Astrocyte (in vitro differentiated cells and primary cell): Measurements from ENCODE around the gene ATG7. TPM values are rescaled to one million over a fixed set of nuclear protein-coding genes. Genes with fewer than 3 reads are reported as not detected.

ENCODE experiments used
- DNase-seq: peaks from one replicate; pipeline ENCODE4 v3.0.0-alpha.2; 2010; ENCODE audit warnings: low read depth
- FAIRE-seq: peaks from 2 replicates; lab custom pipeline; 2011; peaks lifted over from hg19 to GRCh38; lab: Jason Lieb, UNC
- H2AFZ ChIP-seq: 2 replicates; pipeline ENCODE4 v1.6.0; 2012; ENCODE audit warnings: low read depth, low read length, inconsistent platforms
- H3K27ac ChIP-seq: 2 replicates; pipeline ENCODE4 v1.5.1; 2011; ENCODE audit warnings: low read depth, low read length, inconsistent platforms
- H3K27me3 ChIP-seq: 2 replicates; pipeline ENCODE4 v1.6.0; 2011; ENCODE audit warnings: low read length, inconsistent platforms; ENCODE audit not compliant: insufficient read depth
- H3K36me3 ChIP-seq: 2 replicates; pipeline ENCODE4 v1.5.1; 2011; ENCODE audit warnings: low read length, inconsistent platforms; ENCODE audit not compliant: insufficient read depth
- H3K4me1 ChIP-seq: 2 replicates; pipeline ENCODE4 v1.5.1; 2011; ENCODE audit warnings: low read length, inconsistent platforms; ENCODE audit not compliant: insufficient read depth
- H3K4me2 ChIP-seq: 2 replicates; pipeline ENCODE4 v1.6.0; 2012; ENCODE audit warnings: low read length, inconsistent platforms
- H3K4me3 ChIP-seq: 2 replicates; pipeline ENCODE4 v1.5.1; 2011; ENCODE audit warnings: low read depth, mild to moderate bottlenecking, low read length, inconsistent platforms; ENCODE audit not compliant: insufficient read depth
- H3K79me2 ChIP-seq: 2 replicates; pipeline ENCODE4 v1.6.0; 2012; ENCODE audit warnings: mild to moderate bottlenecking, low read length, inconsistent platforms; ENCODE audit not compliant: insufficient read depth
- H3K9ac ChIP-seq: 2 replicates; pipeline ENCODE4 v1.6.0; 2012; ENCODE audit warnings: mild to moderate bottlenecking, low read length, inconsistent platforms
- H3K9me3 ChIP-seq: 2 replicates; pipeline ENCODE4 v1.5.1; 2012; ENCODE audit warnings: low read depth, mild to moderate bottlenecking, low read length, inconsistent platforms; ENCODE audit not compliant: insufficient read depth
- H4K20me1 ChIP-seq: 2 replicates; pipeline ENCODE4 v1.6.0; 2012; ENCODE audit warnings: low read length, inconsistent platforms; ENCODE audit not compliant: insufficient read depth
- H3K27ac Mint-ChIP-seq: one replicate; pipeline ENCODE4 v1.8.0; 2021; ENCODE audit warnings: mild to moderate bottlenecking, mixed read lengths; ENCODE audit not compliant: unreplicated experiment
- H3K27me3 Mint-ChIP-seq: one replicate; pipeline ENCODE4 v1.8.0; 2021; ENCODE audit warnings: low read depth, mixed read lengths; ENCODE audit not compliant: unreplicated experiment
- H3K36me3 Mint-ChIP-seq: one replicate; pipeline ENCODE4 v1.8.0; 2021; ENCODE audit warnings: low read depth, mixed read lengths; ENCODE audit not compliant: unreplicated experiment
- H3K4me1 Mint-ChIP-seq: one replicate; pipeline ENCODE4 v1.8.0; 2021; ENCODE audit warnings: low read depth, mixed read lengths; ENCODE audit not compliant: unreplicated experiment
- H3K4me3 Mint-ChIP-seq: one replicate; pipeline ENCODE4 v1.8.0; 2021; ENCODE audit warnings: mild to moderate bottlenecking, moderate library complexity, mixed read lengths; ENCODE audit not compliant: unreplicated experiment
- H3K9me3 Mint-ChIP-seq: one replicate; pipeline ENCODE4 v1.8.0; 2021; ENCODE audit warnings: mild to moderate bottlenecking, mixed read lengths; ENCODE audit not compliant: unreplicated experiment
- EZH2 ChIP-seq: IDR thresholded peaks from 2 replicates; pipeline ENCODE4 v1.6.1; 2012; ENCODE audit warnings: mild to moderate bottlenecking, low read length, inconsistent platforms; ENCODE audit not compliant: insufficient read depth
- total RNA-seq: library from RNA; stranded (reverse); gene quantifications from 2 replicates; pipeline ENCODE4 v1.2.1, GENCODE V29; 2021
- TF ChIP-seq, protein P1 (sequence below): IDR thresholded peaks from 2 replicates; pipeline ENCODE4 v1.5.1; 2011; ENCODE audit warnings: low read depth, mild to moderate bottlenecking, inconsistent platforms, low read length, moderate library complexity; ENCODE audit not compliant: insufficient read depth

ATG7 gene
- total RNA-seq, 1 donor from 2014 or later = 29.5 TPM

DNA sequence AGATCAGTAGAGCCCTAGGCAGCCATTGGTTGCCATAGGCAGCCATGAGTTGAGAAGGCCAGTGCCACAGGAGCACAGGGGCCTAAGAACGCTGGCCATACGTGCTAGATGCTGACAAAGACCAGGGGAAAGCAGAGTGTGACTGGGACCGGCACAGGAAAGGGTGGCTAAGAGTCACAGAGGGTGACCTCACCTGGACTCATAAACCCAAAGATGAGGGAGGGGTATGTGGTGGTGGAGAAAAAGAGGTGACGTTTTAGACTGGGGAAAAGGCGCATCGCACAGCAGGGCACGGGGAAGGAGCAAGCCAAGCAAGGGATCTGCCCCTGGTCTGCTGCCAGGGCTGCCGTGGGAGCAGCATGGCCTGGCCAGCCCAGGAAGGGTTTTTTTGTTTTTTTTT, 249.0 kb downstream of the ATG7 start:
- H3K79me2 ChIP-seq = no peaks in the 10 kb centered on the region
- TF ChIP-seq EZH2 = no peak
- TF ChIP-seq, protein P1, sequence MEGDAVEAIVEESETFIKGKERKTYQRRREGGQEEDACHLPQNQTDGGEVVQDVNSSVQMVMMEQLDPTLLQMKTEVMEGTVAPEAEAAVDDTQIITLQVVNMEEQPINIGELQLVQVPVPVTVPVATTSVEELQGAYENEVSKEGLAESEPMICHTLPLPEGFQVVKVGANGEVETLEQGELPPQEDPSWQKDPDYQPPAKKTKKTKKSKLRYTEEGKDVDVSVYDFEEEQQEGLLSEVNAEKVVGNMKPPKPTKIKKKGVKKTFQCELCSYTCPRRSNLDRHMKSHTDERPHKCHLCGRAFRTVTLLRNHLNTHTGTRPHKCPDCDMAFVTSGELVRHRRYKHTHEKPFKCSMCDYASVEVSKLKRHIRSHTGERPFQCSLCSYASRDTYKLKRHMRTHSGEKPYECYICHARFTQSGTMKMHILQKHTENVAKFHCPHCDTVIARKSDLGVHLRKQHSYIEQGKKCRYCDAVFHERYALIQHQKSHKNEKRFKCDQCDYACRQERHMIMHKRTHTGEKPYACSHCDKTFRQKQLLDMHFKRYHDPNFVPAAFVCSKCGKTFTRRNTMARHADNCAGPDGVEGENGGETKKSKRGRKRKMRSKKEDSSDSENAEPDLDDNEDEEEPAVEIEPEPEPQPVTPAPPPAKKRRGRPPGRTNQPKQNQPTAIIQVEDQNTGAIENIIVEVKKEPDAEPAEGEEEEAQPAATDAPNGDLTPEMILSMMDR = no peak
- no peak overlapping the region for H3K4me2 ChIP-seq
- no peak overlapping the region for H3K4me3 Mint-ChIP-seq
- no peak overlapping the region for H3K27ac Mint-ChIP-seq
- H3K9me3 Mint-ChIP-seq = peaks cover 3% of the 10 kb centered on the region
- H3K9ac ChIP-seq = no peak overlapping the region
- DNase-seq = no peak
- no peaks in the 10 kb centered on the region for H3K27me3 ChIP-seq
- H3K36me3 ChIP-seq = no peaks in the 10 kb centered on the region
- no peak overlapping the region for H3K27ac ChIP-seq
- H3K27me3 Mint-ChIP-seq = no peaks in the 10 kb centered on the region
- no peak overlapping the region for H3K4me3 ChIP-seq
- no peak for FAIRE-seq
- H3K9me3 ChIP-seq = no peaks in the 10 kb centered on the region
- H3K36me3 Mint-ChIP-seq = no peaks in the 10 kb centered on the region
- no peaks in the 10 kb centered on the region for H4K20me1 ChIP-seq
- H2AFZ ChIP-seq = no peak overlapping the region
- H3K4me1 ChIP-seq = peaks cover 15% of the 10 kb centered on the region
- H3K4me1 Mint-ChIP-seq = no peaks in the 10 kb centered on the region

DNA sequence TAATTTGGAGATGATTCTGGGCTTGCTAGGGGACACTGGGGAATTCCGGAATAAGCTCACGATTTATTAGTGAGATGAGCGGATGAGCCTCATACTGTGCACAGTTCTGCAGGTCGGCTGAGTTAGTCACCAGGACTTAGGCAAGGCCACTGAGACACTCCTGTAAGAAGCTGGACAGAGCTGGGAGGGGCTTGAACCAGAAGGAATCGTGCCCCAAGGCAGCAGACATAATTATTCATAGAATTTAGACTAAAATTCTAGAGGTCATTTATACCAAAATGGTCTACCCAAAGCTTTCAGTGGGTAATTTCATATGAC, 250.2 kb downstream of the ATG7 start:
- H3K4me1 Mint-ChIP-seq = no peaks in the 10 kb centered on the region

DNA sequence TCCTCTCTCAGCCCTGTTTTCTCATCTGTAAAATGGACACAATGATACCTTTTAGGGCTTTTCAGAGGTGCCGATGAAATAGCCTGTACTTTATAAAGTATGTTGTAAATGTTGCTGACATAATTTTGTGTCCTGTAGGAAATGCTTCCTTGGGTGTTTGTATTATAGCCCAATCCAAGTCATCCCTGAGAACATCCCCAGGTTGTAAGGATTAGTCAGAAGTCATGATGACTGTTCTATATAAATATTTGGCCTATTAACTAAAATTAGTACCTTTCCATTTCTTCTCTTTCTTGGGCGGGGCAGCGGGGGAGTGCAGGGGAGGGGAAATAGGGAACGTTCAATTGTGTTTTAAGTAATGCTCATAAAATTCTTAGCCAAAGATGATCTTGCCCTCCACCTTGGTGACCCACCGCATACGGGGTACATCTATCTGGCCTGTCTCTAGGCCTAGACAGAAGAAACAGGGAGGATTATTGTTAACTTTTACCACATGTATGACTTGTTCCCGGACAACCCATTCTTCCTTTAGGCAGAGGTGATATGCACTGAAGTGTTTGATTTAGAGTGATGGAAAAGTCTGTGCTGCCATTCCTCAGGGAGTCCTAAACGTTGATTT, 250.9 kb downstream of the ATG7 start:
- H3K27ac Mint-ChIP-seq = no peak overlapping the region
- H3K9me3 Mint-ChIP-seq = peaks cover 3% of the 10 kb centered on the region
- no peaks in the 10 kb centered on the region for H3K79me2 ChIP-seq
- no peaks in the 10 kb centered on the region for H3K27me3 Mint-ChIP-seq
- no peaks in the 10 kb centered on the region for H4K20me1 ChIP-seq
- H3K4me1 Mint-ChIP-seq = no peaks in the 10 kb centered on the region
- H3K9ac ChIP-seq = no peak overlapping the region
- H3K27ac ChIP-seq = no peak overlapping the region
- H3K36me3 Mint-ChIP-seq = peaks cover 2% of the 10 kb centered on the region
- no peak overlapping the region for H3K4me2 ChIP-seq
- H3K4me3 Mint-ChIP-seq = no peak overlapping the region
- FAIRE-seq (no peak), DNase-seq (no peak)
- peaks cover 15% of the 10 kb centered on the region for H3K4me1 ChIP-seq
- H3K36me3 ChIP-seq = no peaks in the 10 kb centered on the region
- no peaks in the 10 kb centered on the region for H3K9me3 ChIP-seq
- no peaks in the 10 kb centered on the region for H3K27me3 ChIP-seq
- TF ChIP-seq, protein P1 = no peak
- TF ChIP-seq EZH2 = no peak
- H3K4me3 ChIP-seq = no peak overlapping the region
- no peak overlapping the region for H2AFZ ChIP-seq

More for the DNA sequence above, 250.2 kb downstream of the ATG7 start:
- peaks cover 3% of the 10 kb centered on the region for H3K9me3 Mint-ChIP-seq
- H3K36me3 Mint-ChIP-seq = no peaks in the 10 kb centered on the region
- H3K27ac Mint-ChIP-seq = no peak overlapping the region
- Histone ChIP-seq H3K27ac (no peak overlapping the region), H3K79me2 (no peaks in the 10 kb centered on the region), H3K4me2 (no peak overlapping the region), H3K9me3 (no peaks in the 10 kb centered on the region), H3K9ac (no peak overlapping the region), H4K20me1 (no peaks in the 10 kb centered on the region), H3K4me3 (no peak overlapping the region), H2AFZ (no peak overlapping the region), H3K36me3 (no peaks in the 10 kb centered on the region), H3K4me1 (peaks cover 15% of the 10 kb centered on the region), H3K27me3 (no peaks in the 10 kb centered on the region)
- H3K27me3 Mint-ChIP-seq = no peaks in the 10 kb centered on the region
- no peak for DNase-seq
- FAIRE-seq = no peak
- H3K4me3 Mint-ChIP-seq = no peak overlapping the region
- TF ChIP-seq EZH2 = no peak
- TF ChIP-seq, protein P1 = no peak
